Superior temporal gyrus (tissue), 1 donor: ENCODE data around the gene BRINP1.
"Not testable (repeated sequence)": the region's sequence is repeated elsewhere in the genome, so short reads cannot be mapped to it uniquely, and the experiment has no call there.

Experiments used
- DNase-seq: peaks from one replicate; pipeline ENCODE4 v3.0.0-alpha.2; 2016; ENCODE audit errors: extremely low spot score

Gene BRINP1

GRCh38 chr9:119213471-119213870 lies 155.8 kb downstream of the BRINP1 start:
- no peak for DNase-seq

GRCh38 chr9:119197893-119198607 lies 171.2 kb downstream of the BRINP1 start:
- DNase-seq: no peak

DNA sequence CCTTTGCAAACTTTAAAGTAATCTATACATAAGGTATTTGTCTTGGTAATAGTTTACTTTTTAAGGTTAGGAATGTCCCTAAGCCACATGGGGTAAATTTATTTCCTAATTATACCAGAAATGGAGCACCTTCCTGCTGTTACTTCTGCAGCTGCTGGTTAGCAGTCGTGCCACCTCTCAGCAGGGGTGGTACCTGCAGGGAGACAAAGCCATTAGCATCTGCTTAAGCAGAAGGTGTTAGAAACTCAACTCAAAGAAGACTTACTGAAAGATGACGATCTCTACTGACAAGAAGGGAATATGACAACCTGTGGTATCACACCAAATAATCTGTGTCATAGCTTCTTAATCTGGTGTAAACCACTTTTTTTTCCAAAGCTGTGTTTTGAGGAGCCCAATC lies 173.7 kb downstream of the BRINP1 start:
- DNase-seq: no peak

GRCh38 chr9:119185298-119185697 lies 183.9 kb downstream of the BRINP1 start:
- no peak for DNase-seq

DNA sequence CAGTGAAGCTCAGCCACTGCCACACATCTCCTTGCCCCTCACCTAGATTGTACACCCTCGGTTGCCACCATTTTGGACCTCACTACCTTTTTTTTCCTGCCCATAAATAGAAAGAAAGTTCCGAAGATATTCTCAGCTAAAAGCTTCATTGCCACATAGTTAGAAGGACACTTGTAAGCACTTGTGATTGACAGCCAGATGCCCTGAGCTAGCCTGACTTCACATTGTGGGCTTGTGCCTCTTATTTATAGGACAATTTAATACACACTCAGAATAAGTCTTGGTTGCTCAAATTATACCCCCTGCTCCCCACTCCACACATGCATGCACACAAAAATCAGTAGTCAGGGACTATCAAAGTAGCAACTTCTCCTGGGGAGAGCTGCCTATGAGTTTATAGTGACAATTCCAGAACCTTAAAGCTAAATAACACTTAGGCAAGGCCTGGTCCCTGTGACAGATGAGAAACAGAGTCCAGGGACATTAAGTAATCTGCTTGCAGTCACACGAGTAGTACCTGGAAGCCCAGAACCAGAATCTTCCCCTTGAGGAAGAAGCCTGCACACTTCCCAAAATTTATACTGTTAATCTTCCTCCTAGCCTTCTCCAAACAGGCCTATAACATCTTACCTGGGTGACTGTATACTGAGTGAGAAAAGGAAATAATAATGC lies 184.8 kb downstream of the BRINP1 start:
- DNase-seq: no peak

- DNase-seq: no peak
Measured at GRCh38 chr9:119181561-119181960, 187.7 kb downstream of the BRINP1 start.

- DNase-seq: no peak
Measured at GRCh38 chr9:119180897-119181296, 188.3 kb downstream of the BRINP1 start.

GRCh38 chr9:119179701-119180100 lies 189.5 kb downstream of the BRINP1 start:
- no peak for DNase-seq

GRCh38 chr9:119177196-119177595 lies 192.0 kb downstream of the BRINP1 start:
- DNase-seq: no peak

DNA sequence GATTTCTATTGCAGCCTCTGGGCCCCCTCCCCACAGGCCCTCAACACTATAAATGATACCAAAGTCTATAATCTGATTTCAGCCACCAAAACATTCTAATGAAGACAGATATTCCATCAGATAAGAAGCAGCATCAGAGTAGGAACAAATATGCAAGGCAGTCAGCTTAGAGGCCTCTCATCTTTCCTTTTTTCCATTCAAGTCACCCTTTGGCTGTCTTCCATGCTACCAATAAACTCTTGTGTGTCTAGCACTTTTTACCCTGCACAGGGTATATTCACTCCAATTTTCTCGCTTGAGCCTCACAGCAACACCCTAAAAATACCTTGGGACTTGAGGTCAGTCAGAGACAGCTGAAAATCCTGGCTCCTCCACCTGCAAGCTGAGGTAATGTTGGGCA lies 193.7 kb downstream of the BRINP1 start:
- no peak for DNase-seq

GRCh38 chr9:119169222-119169621 lies 200.0 kb downstream of the BRINP1 start:
- DNase-seq: not testable (repeated sequence)

DNA sequence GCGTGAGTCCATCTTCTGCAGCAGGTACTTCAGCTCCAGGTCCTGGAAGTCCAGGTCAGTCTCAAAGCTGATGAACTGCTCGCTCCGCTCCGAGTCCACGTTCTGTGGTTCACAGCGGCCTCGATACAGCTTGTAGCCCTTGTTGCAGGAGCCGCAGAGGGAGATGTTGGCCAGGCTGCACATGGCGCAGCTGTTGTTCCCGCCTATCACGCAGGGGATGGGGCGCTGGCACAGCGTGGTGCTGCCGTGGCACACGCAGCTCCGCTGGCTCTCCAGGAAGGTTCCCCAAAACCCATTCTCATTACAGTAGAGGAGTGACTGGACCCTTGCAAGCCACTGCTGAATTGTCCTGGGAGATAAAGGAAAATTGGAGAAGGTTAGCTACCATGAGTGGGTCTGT lies 201.4 kb downstream of the BRINP1 start:
- DNase-seq: no peak

DNA sequence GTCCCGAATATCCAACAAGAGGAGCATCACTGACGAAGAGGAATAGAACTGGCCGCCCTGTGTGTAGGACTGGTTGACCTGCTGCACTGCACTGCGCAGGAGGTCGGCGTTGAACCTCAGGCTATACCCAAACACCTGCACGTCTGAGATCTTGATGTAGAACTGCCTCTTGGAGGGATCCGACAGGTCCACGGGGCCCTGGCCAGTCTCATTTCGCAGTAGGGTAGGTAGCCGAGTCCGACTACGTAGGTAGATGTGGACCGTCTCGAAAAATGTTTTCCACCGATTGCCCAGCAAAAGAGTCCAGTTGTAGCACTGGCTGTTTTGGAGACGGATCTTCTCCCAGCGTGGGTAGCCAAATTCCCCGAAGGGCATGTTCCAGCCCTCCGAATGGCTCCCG lies 202.0 kb downstream of the BRINP1 start:
- DNase-seq: no peak

DNA sequence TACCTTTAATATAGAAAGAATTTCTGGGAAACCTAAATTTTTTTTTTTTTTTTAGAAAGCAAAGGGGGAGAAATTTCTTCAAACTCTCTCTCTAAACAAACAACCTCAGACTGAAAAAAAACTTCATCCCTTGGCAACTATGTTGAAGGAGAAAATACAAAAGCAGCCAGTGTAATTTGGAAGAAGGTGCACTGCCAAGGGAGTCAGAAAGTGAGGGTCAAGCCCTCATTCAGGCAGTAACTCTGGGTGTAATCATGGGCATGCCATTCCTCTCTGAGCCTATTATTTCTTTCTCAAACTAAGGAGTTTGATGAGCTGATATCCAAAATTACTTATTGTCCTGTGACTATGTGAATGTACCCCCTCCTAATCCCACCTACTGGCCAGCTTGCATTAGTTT lies 203.1 kb downstream of the BRINP1 start:
- no peak for DNase-seq

GRCh38 chr9:119165131-119165530 lies 204.1 kb downstream of the BRINP1 start:
- DNase-seq: no peak

DNA sequence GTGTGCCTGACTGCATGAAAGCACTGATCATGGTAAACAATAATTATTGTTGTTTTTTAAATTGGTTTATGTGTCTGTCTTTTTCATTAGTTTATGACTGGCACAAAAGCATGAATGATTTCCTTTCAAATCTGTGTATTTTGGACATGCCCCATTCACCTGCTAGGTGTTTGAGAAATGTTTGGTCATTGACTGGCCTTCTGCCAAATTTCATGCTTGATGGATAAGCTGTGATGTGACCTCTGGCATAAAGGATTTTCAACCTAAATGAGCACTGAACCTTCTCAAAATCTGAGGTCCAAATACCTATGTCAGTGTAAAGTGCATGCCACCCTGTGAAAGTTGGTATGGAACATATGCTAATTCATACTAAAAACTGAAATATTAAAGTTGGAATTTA lies 204.5 kb downstream of the BRINP1 start:
- no peak for DNase-seq

DNA sequence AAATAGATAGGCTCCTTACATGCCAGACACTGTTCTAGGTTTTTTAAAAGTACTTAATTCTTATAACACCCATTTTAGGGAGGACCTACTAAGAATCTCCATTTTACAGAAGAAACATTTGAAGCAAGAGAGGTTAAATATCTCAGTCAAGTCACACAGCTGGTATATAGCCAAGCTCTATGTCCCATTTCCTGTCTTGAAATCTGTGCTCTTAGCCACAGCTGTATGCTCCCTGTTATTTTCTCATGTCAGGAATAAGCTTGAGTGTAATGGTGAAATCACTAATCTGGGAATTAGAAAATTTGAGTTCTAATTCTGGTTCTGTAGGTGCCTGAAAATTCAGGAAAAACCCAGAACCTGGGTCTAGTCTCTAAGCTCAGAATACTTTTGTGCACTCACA lies 208.7 kb downstream of the BRINP1 start:
- DNase-seq: no peak

- DNase-seq: no peak
Measured at GRCh38 chr9:119159386-119159785, 209.8 kb downstream of the BRINP1 start.

DNA sequence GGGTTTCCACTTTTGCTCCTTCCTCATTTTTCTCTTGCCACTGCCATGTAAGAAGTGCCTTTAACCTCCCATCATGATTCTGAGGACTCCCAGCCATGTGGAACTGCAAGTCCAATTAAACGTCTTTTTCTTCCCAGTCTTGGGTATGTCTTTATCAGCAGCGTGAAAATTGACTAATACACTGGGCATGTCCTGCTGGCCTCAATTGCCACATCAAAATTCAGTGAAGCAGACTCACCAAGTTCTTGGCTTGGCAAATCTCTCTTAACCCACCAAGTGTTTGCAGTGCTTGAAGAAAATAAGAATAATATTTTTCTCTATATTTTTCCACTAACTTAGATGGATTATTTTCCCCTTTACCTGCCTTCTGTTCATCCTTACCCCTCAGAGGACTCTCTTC lies 212.0 kb downstream of the BRINP1 start:
- no peak for DNase-seq

- DNase-seq: no peak
Measured at GRCh38 chr9:119156354-119156753, 212.9 kb downstream of the BRINP1 start.

GRCh38 chr9:119154527-119154926 lies 214.7 kb downstream of the BRINP1 start:
- DNase-seq: no peak

DNA sequence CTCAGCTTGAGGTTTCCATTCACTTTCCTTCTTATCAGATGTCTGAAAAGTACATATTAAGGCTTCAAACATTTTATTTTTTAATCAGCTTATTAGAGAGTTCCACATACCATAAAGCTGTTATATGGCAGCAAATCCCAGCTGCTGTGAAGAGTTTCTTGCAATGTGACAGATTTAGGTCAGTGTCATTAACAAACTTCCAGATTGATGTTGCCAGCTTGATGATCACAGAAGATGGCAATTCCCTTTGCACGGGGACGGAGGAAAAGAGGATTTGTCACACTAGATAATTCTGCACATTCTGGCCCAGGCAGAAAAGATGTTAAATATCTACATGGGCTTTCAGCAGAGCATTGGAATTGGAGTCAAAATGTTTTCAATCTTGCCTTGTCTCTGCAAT lies 215.8 kb downstream of the BRINP1 start:
- DNase-seq: no peak

GRCh38 chr9:119148855-119149254 lies 220.4 kb downstream of the BRINP1 start:
- DNase-seq: no peak

DNA sequence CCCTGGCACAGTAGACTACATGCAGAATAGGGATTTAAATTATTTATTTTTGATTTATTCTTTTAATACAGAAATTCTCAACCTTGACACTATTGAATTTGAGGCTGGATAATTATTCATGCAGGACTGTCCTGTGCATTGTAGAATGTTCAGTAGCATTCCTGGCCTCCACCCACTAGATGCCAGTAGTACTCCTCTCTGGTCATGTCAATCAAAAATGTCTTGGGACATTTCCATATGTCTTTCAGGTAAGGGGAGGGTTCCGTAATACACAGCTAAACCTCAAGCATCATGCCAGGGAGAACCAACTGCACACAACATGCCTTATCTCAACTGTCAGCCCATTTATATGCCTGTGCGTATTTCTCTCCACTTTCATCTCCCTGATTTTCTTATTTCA lies 231.8 kb downstream of the BRINP1 start:
- DNase-seq: no peak
